HUES6 (cell line): ENCODE results near the gene CAPRIN1.
"Not testable (repeated sequence)": the region's sequence is repeated elsewhere in the genome, so short reads cannot be mapped to it uniquely, and the experiment has no call there.

ENCODE experiments used
- H3K27ac ChIP-seq: 2 replicates; pipeline ENCODE4 v1.7.0; 2013; ENCODE audit warnings: low read depth, mild to moderate bottlenecking, low read length, inconsistent platforms
- H3K27me3 ChIP-seq: 2 replicates; pipeline ENCODE4 v1.6.1; 2013; ENCODE audit warnings: low read length; ENCODE audit not compliant: control insufficient read depth, insufficient read depth
- H3K36me3 ChIP-seq: 2 replicates; pipeline ENCODE4 v1.6.1; 2013; ENCODE audit warnings: low read length; ENCODE audit not compliant: control insufficient read depth, insufficient read depth
- H3K4me1 ChIP-seq: 2 replicates; pipeline ENCODE4 v1.6.1; 2013; ENCODE audit warnings: low read length; ENCODE audit not compliant: control insufficient read depth, insufficient read depth
- H3K4me3 ChIP-seq: 2 replicates; pipeline ENCODE4 v1.5.1; 2013; ENCODE audit warnings: low read depth, low read length
- H3K9ac ChIP-seq: one replicate; pipeline ENCODE4 v1.6.1; 2013; ENCODE audit warnings: mild to moderate bottlenecking, low read length
- H3K9me3 ChIP-seq: 2 replicates; pipeline ENCODE4 v1.6.1; 2013; ENCODE audit warnings: low read depth, low read length; ENCODE audit not compliant: control insufficient read depth, insufficient read depth

The CAPRIN1 gene

GRCh38 chr11:34094900-34095299, 43.4 kb downstream of the CAPRIN1 start:
- peaks cover 100% of the 10 kb centered on the region for H3K36me3 ChIP-seq
- H3K27ac ChIP-seq, H3K4me1 ChIP-seq, H3K9me3 ChIP-seq, H3K9ac ChIP-seq, H3K4me3 ChIP-seq, H3K27me3 ChIP-seq: not testable (repeated sequence)

- Histone ChIP-seq H3K9me3 (no peaks in the 10 kb centered on the region), H3K27ac (no peak overlapping the region), H3K27me3 (no peaks in the 10 kb centered on the region), H3K9ac (no peak overlapping the region), H3K4me3 (no peak overlapping the region), H3K36me3 (peaks cover 79% of the 10 kb centered on the region), H3K4me1 (no peaks in the 10 kb centered on the region)
These were observed 47.3 kb downstream of the CAPRIN1 start for GRCh38 chr11:34098813-34099212.

GRCh38 chr11:34104680-34105078, 53.1 kb downstream of the CAPRIN1 start:
- H3K9ac ChIP-seq = peak overlapping the region; percentile 94
- H3K36me3 ChIP-seq = peaks cover 39% of the 10 kb centered on the region
- peak overlapping the region; percentile 73 for H3K27ac ChIP-seq
- H3K27me3 ChIP-seq = no peaks in the 10 kb centered on the region
- no peaks in the 10 kb centered on the region for H3K9me3 ChIP-seq
- peak overlapping the region; percentile 73 for H3K4me3 ChIP-seq
- H3K4me1 ChIP-seq = peaks cover 7% of the 10 kb centered on the region; the same call in 1 of the 2 replicates

- H3K4me1 ChIP-seq = peaks cover 7% of the 10 kb centered on the region; the same call in 1 of the 2 replicates
- peak within 1 kb of the TSS; percentile 73 for H3K27ac ChIP-seq
- H3K36me3 ChIP-seq = peaks cover 39% of the 10 kb centered on the region
These were observed 53.8 kb downstream of the CAPRIN1 start, which contains the start of gene NAT10 for GRCh38 chr11:34105079-34105956. TSS of gene NAT10 (plus strand) at chr11:34105629. CDS start at chr11:34108226, 2,597 bp downstream.

DNA sequence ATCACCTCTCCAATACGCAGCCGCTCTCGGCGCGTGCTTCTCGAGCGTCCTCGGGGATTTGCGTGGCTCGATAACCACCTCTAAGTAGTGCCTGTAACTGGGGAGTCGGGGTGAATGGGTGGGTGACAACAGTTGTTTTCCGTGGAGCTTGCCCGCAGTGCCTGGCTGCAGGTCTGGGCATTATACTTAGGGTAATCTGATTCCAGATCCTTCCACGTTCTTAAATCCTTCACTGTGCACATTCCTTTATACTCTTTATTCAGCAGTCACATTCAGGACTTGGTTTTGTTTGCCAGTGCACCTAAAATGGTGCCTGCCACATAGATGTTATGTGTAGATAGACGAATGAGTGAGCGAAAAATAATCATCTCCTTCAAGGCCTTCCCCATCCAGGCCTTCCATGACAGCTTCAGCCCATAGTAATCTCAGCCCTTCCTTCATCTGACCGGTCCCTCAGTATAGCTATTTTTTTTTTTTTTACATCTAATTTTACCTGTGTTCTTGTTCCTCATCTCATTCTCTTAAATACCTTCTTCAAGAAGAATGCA, 54.5 kb downstream of the CAPRIN1 start:
- peaks cover 7% of the 10 kb centered on the region; the same call in 1 of the 2 replicates for H3K4me1 ChIP-seq

More at GRCh38 chr11:34105079-34105956, 53.8 kb downstream of the CAPRIN1 start, which contains the start of gene NAT10:
- H3K9ac ChIP-seq = peak within 1 kb of the TSS; percentile 94
- no peaks in the 10 kb centered on the region for H3K9me3 ChIP-seq
- no peaks in the 10 kb centered on the region for H3K27me3 ChIP-seq
- H3K4me3 ChIP-seq = peak within 1 kb of the TSS; percentile 73

GRCh38 chr11:34111722-34112270, 60.3 kb downstream of the CAPRIN1 start:
- Histone ChIP-seq H3K9me3 (no peaks in the 10 kb centered on the region), H3K27ac (no peak overlapping the region), H3K27me3 (no peaks in the 10 kb centered on the region), H3K9ac (no peak overlapping the region), H3K4me1 (0 out of 2 replicates have a peak, but pooled peaks cover 2% of the 10 kb centered on the region), H3K4me3 (no peak overlapping the region), H3K36me3 (peaks cover 86% of the 10 kb centered on the region)

More for the DNA sequence above, 54.5 kb downstream of the CAPRIN1 start:
- Histone ChIP-seq H3K9ac (peak overlapping the region; percentile 94), H3K9me3 (no peaks in the 10 kb centered on the region), H3K27ac (peak overlapping the region; percentile 47; the same call in 1 of the 2 replicates), H3K27me3 (no peaks in the 10 kb centered on the region), H3K4me3 (peak overlapping the region; percentile 73), H3K36me3 (peaks cover 40% of the 10 kb centered on the region)

GRCh38 chr11:34114014-34114413, 62.5 kb downstream of the CAPRIN1 start:
- Histone ChIP-seq H3K36me3 (peaks cover 96% of the 10 kb centered on the region), H3K9me3 (no peaks in the 10 kb centered on the region), H3K9ac (no peak overlapping the region), H3K4me3 (no peak overlapping the region), H3K27ac (no peak overlapping the region), H3K4me1 (no peaks in the 10 kb centered on the region), H3K27me3 (no peaks in the 10 kb centered on the region)

DNA sequence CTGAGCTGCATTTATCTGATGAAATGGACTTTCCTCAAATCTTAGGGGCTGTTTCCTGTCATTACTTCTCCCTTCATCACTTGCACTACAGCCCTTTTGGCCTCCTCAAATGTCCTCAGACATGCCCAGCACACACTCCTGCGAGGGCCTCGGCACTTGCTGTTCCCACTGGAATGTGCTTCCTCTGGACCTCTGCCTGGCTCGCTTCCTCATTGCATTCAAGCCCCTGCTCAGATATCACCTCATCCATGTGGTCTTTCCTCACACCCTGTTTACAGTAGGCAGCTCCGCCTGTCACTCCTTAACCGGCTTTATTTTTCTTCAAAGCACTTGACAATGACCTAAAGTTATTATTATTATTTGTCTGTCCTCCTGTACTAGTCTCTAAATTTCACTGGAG, 62.9 kb downstream of the CAPRIN1 start:
- H3K36me3 ChIP-seq = peaks cover 96% of the 10 kb centered on the region

GRCh38 chr11:34120651-34121050, 69.1 kb downstream of the CAPRIN1 start:
- no peak overlapping the region for H3K27ac ChIP-seq
- no peaks in the 10 kb centered on the region for H3K27me3 ChIP-seq
- peaks cover 91% of the 10 kb centered on the region for H3K36me3 ChIP-seq
- H3K4me1 ChIP-seq = no peaks in the 10 kb centered on the region
- H3K4me3 ChIP-seq = no peak overlapping the region
- no peak overlapping the region for H3K9ac ChIP-seq
- H3K9me3 ChIP-seq = no peaks in the 10 kb centered on the region

More for the DNA sequence above, 62.9 kb downstream of the CAPRIN1 start:
- no peak overlapping the region for H3K9ac ChIP-seq
- H3K4me3 ChIP-seq = no peak overlapping the region
- H3K27ac ChIP-seq = no peak overlapping the region
- no peaks in the 10 kb centered on the region for H3K9me3 ChIP-seq
- H3K4me1 ChIP-seq = no peaks in the 10 kb centered on the region
- no peaks in the 10 kb centered on the region for H3K27me3 ChIP-seq

GRCh38 chr11:34124885-34125668, 73.5 kb downstream of the CAPRIN1 start:
- Histone ChIP-seq H3K9ac (no peak overlapping the region), H3K27me3 (no peaks in the 10 kb centered on the region), H3K36me3 (peaks cover 88% of the 10 kb centered on the region), H3K4me3 (no peak overlapping the region), H3K4me1 (no peaks in the 10 kb centered on the region), H3K27ac (no peak overlapping the region), H3K9me3 (no peaks in the 10 kb centered on the region)
